HG02943 (cell line): ENCODE measurements around the gene TMEM260.
"Not testable (repeated sequence)": the region's sequence is repeated elsewhere in the genome, so short reads cannot be mapped to it uniquely, and the experiment has no call there.

Experiments used
- ATAC-seq: cut with Tn5 transposase; IDR thresholded peaks from one replicate; pipeline ENCODE4 v1.9.1; 2021; ENCODE audit warnings: mild to moderate bottlenecking, low read depth, moderate library complexity; ENCODE audit not compliant: unreplicated experiment

Gene TMEM260

DNA sequence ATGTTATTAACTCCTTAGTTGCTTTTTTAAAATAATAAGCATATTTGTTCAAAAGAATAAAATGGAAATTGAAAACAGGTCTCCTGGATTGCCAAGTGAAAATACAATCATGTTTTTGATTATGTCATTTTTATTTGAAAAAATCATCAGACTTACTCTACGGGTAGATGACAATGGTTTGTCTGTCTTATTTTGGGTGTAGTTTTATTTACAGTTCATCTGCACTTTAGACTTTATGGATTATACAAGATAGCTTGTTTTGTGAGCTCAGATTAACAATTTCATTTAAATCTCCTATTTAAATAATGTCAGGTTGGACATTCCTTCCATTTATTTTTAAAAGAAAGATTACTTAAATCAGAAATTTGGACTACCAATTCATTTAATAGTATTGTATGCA, 14.8 kb downstream of the TMEM260 start:
- no peak for ATAC-seq

DNA sequence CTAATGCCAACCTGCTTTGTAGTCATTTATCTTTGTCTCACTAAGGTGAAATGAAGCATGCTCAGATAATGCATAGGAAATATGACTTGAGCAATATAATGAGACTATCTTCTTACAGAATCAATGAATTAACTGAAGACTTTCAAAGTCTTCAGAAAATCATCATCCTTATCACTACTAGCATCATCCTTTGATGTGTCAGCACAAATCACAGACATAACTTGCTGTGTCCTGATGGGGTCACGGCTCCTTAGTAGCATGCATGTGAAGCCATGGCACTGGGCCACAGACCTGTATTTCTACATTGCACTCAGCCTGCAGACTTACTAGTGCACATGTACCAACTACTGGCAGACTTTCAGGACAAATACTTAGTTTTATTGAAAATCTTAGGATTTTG, 18.9 kb downstream of the TMEM260 start:
- ATAC-seq = no peak

DNA sequence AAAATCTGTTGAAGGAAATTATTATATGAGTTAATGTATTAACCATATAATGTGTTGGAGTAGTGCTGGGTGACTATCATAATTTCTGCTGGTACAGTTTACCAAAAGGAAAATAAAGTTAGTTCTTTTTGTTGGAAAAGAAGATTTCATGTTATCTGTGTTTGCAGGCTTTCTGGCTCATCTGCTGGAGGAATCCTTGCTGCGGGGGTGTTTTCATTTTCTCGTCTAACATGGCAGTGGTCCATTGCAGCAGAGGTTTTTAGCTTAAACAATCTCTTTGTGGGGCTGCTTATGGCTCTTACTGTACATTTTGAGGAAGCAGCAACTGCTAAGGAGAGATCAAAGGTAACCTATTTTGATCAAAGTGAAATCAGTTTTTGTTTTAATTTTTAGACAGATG, 24.1 kb downstream of the TMEM260 start:
- ATAC-seq = no peak

DNA sequence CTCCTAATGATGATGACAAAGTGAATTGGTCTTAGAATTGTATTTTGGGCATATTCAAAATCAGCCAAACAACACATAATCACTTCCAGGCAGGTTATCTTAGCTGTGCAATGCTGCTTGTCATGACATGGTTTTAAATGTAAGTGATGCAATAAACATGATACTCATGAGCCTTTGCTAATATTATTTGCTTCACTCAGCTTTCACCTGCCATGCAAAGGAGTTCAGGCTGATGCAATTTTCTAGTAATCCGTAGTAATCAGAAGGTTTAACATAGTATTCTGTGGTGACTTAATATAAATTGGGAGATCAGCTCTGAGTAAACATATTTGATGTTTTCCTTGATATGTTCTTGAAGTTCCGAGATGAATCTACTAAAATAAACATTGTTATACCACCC, 29.1 kb downstream of the TMEM260 start:
- no peak for ATAC-seq

DNA sequence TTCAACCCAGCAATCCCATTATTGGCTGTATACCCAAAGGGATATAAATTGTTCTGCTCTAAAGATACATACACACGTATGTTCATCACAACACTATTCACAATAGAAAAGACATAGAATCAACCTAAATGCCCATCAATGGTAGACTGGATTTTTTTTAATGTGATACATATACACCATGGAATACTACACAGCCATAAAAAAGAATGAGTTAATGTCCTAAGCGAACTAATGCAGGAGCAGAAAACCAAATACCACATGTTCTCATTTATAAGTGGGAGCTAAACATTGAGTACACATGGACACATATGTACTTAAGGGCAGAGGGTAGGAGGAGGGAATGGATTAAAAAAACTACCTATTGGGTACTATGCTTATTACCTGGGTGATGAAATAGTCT, 32.1 kb downstream of the TMEM260 start:
- not testable (repeated sequence) for ATAC-seq

DNA sequence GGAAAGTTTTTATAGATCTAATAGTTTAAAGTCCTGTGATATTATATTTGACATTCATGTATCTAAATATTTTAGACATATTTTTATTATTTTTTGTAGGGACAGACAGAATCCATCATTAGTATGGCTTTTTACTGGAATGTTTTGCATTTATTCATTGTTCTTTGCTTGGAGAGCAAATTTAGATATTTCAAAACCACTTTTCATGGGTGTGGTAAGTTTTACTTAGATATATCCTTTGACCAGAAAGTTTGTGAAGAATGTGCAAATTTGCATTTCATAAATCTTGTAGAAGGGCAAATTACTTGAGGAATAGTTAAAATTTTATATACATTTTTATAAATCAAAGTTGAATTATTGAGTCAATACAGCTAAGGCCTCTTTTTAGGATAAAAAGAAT, 37.5 kb downstream of the TMEM260 start:
- no peak for ATAC-seq

DNA sequence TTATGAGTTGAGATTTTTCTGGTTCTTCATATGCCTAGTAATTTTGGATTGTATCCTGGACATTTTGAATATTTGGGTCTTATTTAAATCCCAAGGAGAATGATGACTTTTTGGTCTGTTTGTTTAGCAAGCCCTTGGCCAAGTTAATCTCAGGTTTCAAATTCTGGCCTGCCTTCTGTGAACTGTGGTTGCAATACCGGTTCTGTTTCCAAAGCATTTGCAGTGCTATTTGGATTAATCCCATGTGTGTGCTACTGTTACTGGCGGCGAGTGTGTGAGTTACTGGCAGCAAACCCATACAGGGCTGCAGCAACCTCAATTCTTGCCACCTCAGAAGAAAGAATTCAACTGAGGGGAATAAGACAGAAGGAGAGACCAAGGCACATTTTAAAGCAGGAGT, 51.1 kb downstream of the TMEM260 start:
- no peak for ATAC-seq

DNA sequence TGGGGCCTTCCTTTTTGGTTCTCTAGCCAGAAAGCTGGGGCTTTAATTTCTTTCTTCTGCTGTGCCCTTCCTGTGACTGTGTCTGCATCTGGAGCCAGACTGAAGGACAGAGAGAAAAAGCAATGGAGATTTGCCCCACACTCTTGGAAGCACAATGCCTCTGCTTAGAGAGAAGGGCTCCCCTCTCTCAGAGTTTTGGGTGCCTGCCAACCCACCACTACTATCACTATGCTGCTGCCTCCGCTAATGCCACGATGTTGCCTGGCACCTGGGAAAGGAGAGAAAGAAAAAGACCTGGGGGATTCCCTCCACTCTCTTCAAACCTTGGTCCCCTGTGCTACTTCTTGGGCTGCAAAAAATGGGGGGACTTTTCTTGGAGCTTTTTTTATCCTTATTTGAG, 52.6 kb downstream of the TMEM260 start:
- no peak for ATAC-seq

DNA sequence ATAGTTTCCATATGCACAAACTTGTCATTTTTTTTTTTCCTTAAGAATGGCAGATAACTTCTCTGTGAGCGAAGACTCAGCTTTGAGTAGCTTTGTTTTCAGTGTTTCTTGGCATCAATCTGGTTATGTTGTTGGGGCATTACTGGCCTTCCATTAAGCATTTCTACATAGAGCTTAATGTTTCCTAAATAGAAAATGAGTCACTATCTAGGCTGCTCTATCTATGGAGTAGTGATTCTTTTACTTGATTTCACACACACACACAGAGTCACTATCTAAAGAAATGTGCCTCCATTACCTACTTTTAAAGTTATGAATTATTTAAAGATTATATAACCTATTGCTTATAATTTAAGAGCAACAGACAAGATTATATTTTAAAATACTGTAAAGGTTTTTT, 53.9 kb downstream of the TMEM260 start:
- ATAC-seq = no peak

DNA sequence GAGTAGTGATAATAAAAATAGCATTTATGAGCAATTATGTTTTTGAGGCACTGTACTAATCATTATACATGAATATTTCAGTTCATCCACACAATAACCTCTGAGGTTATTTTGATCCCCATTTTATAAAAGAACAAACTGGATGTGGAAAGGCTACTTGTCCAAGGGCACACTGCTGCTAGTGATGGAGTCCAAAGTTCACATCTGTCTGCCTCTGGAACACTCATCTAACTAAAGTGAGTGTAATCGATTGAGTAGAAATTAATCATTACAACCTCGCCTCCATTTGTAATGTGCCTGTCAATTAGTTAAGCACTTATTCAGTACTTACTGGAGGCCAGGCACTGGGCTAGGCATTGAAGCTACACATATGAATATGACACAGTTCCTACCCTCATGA, 55.4 kb downstream of the TMEM260 start:
- no peak for ATAC-seq

DNA sequence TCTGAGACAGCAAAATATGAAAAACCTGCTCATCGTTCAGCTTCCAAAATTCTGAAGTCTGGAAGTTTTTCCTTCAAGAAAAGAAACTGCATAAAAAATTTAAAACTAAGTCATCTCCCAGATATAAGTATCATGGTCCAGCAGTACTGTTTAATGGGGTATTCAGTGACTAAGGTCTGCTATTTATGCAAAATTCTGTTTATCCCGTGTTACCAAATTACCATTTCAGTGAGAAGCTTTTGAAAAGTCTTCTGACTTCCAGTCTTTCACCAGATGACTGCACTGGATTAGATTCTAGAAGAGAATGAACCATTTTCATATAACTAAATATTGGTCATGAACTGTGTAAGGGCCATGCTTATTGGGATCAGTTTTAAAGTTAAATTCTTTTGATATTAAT, 67.9 kb downstream of the TMEM260 start:
- no peak for ATAC-seq

DNA sequence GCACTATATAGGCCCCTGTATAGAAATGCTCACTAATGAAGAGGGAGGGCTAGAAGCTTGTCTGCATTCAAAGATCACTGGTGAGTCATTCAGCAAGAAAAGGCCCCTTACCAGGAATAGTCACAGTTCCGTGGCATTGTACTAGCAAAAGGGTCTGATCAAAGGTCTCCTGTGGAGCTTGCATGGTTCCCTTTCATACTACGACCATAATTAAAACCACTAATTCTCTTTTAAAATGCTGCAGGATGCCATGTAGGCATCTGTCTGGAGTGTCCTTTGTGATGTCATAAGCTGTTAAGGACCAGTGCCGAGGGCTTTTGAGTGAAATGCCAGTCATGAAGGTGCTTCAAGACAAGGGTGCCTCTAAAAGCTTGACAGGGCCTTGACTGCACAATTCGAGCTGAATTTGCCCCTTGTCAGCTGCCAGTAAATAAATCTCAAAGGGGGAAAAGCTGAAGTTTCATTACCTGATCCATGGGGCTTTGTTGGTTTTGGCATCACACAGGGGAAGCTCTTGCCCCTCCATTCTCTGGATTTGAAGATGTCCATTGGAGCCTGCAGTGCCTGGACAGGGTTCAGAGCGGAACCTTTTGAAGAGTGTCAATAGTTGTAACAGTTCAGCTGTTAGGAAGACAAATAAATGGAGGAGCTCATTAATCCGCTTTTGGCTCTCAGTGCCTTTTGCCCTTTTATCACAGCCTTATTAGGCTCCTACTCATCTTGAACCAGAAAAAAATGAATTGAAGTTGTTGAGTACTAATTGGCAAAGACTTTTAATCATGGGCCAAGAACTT, 69.1 kb downstream of the TMEM260 start:
- no peak for ATAC-seq

DNA sequence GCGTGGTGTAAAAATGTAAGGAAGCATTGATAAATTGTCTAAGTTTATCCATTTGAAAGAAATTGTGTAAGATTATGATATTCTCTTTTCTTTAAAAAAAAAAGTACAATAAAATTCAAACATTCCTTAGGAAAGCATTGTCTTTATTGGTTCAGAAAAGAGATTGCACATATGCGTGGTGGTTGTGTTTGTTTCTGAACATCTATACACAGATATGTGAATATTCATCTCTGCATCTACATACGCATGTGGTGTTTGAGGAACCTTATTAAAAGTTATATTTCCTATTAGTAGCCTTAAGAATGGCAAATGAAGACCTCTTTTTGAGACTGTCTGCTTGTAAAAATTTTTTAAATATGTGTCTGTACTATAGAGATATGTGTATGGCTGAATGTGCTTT, 69.8 kb downstream of the TMEM260 start:
- no peak for ATAC-seq

DNA sequence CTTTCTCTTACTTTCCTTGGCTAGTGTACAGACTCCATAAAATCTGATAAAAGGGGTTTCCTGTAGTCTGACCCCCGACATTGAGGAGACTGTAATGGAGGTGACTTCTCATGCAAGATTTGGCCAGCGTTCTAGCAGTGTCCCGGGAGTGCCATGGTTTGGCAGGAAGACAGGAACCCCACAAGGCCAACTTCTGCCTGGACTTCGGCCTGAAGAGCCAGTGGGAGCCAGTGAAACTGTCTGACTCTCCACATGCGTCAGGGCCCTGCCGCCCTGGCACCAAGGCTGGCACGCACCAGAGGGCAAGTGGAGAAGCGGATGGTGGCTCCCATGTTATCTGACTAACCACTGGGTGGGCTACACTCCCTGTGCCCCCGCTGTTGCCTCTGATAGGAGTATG, 70.5 kb downstream of the TMEM260 start:
- ATAC-seq = no peak

DNA sequence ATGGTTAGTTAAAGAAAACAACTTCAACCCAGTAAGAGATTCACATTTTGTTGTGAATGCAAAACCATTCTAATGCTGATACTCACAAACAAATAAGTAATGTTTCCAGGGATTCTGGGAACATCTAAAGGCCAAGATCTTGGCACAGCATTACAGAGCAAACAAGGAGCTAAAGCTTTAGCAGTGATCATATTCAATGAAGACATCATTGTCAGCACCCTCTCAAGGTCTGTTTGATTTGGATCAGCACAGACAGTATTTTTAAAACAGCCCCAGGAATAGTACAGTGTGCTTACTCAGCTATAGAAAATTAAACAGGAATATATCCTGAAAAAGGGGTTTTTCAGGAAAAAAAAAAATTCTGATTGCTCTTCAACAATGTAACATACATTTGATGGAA, 71.4 kb downstream of the TMEM260 start:
- no peak for ATAC-seq

DNA sequence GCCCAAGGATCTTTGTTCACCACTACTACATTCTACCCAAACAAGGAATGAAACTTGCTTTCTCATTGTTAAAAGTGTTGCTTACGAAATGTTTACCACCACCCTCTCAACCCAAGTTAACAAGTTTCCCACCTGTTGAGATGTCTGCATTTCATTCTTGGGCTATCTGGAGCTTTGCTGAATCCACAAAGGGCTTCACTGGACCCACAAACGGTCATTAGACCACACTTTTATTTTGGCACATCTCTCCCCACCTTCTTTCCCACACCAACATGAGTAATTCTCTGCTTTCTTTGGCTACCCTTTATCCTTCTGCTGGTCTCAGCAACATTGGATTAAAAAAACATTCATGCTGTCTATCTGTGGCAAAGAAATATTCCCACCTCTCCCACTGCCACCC, 78.0 kb downstream of the TMEM260 start:
- no peak for ATAC-seq

DNA sequence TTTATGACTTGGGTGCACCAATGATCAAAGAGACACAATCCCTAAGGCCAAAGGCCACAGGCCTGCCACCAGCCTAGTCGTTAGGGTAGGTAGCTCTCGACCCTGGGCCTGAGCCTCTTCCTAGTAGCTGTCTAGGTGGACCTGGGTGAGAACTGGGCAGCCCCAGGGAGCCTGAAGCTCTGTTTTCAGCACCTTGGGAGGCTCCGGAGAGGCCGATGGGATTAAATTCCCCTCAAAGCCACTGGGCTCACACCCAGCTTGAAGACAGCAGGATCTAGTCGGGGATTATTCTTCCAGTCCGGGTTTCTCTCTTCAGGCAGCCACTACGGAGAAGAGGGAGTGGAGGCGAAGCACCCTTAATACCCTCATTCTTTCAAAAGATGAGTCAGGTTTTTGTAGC, 79.8 kb downstream of the TMEM260 start:
- ATAC-seq = no peak

DNA sequence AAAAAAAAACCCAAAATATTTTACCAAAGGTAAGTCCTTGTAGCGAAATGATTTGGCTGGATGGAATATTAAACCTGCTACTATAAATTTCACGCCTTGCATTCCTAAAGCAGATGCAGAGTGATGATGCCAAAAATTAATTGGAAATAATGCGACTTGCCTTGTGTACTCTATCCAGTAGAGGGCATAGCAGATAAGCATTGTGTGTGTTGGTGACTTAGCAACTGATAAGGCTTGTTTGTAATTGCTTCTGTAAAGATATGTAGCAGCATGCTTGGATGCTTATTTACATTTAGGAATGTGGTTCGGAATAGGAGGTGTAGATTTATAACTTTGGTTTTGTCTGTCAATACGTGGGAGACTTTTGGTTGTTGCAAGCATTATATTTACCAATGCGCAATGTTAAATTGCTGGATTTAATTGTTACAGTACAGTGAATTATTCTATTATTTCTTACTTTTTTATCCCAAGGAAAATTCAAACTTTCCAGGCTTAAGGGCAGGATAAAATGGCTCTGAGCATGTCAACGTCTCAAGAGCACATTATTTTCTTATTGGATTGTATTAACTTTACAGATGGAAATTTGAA, 80.5 kb downstream of the TMEM260 start:
- no peak for ATAC-seq

DNA sequence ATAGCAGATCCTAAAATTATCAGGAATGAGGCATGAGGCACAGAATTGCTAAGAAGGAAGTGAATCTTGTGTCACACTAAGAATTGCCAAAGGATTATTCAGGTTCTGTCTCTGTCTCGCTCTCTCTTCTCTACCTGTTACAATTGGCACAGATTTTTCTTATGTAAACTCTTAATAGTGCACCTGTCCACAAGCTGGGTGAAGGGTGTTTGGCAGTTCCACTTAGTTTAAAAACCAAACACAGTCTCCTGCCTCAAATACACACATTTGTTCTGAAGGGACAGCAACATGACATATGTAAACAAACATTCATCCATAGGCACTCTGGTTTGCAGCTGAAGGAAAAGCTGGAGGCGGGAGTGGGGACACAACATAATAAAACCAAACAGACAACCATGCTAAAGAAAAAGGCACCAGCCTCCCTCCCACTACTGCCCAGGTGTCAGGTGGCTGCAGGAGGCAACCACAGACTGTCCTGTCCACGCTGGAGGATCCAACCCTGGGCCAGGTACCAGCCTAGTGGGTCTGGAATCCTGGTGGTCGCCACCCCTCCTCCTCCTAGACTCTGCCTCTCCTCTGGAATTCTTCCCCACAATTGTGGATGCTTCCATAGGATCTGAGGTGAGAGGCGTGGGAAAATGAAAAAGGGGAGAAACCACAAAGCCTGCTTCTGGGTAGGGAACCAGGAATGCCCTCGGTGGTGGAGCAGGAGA, 81.2 kb downstream of the TMEM260 start:
- ATAC-seq = no peak

DNA sequence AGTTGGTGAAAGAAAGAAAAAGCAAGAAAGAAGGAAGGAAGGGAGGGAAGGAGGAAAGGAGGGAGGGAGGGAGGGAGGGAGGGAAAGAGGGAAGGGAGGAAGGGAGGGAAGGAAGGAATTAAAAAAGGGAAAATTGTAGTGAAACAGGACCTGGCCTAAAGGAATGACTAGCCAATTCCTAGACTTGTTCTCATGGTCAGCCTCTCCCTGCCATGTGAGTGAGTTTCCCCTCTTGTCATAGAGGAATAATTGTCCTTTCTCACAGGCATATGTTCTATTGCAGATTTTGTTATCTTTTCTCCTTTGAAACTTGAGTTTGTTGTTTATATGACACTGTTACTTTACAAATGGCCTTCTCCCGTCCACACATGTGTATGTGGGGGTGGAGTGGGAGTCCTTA, 81.9 kb downstream of the TMEM260 start:
- no peak for ATAC-seq

DNA sequence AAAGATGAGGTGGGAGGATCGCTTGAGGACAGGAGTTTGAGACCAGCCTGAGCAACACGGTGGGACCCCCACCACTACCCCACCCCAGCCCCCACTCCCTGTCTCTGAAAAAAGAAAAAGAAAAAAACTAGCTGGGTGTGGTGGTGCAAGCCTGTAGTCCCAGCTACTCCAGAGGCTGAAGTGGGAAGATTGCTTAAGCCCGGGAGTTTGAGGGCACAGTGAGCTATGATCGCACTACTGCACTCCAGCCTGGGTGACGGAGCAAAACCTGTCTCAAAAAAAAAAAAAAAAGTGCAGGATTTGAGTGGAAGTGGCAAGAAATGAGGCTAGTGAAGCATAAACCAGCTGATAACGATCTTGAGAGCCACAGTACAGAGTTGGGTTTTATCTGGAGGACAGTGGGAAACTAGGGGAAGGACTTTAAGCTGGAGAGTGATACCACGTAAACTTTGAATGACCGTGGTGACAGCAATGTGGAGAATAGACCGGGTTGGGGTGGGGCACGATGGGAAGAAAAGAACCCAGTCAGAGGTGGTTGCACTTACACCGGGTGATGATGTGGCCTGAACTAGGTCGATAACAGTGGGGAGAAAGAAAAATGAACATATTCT, 85.3 kb downstream of the TMEM260 start:
- no peak for ATAC-seq
